HEK293 (cell line): ENCODE data around the gene UBE2F.

Source experiments
- GLI4 ChIP-seq: fragments of 450-650 bp; formaldehyde crosslinking; IDR thresholded peaks from 2 replicates; pipeline ENCODE4 v1.5.1; 2016; ENCODE audit warnings: missing biosample characterization, missing genetic modification characterization
- GLIS1 ChIP-seq: fragments of 450-650 bp; formaldehyde crosslinking; IDR thresholded peaks from 2 replicates; pipeline ENCODE4 v1.5.1; 2016; ENCODE audit warnings: missing biosample characterization, missing genetic modification characterization
- GLIS2 ChIP-seq: fragments of 450-650 bp; formaldehyde crosslinking; IDR thresholded peaks from 2 replicates; pipeline ENCODE4 v1.5.1; 2016; ENCODE audit warnings: missing biosample characterization, missing genetic modification characterization
- IKZF3 ChIP-seq: fragments of 450-650 bp; IDR thresholded peaks from 2 replicates; pipeline ENCODE4 v1.5.0; 2018; ENCODE audit warnings: missing biosample characterization, mild to moderate bottlenecking, missing genetic modification characterization, moderate library complexity
- KLF10 ChIP-seq: fragments of 450-650 bp; IDR thresholded peaks from 2 replicates; pipeline ENCODE4 v1.5.1; 2018; ENCODE audit warnings: missing biosample characterization, mild to moderate bottlenecking, missing genetic modification characterization
- SP2 ChIP-seq: fragments of 450-650 bp; formaldehyde crosslinking; IDR thresholded peaks from 2 replicates; pipeline ENCODE4 v1.5.1; 2016; ENCODE audit warnings: missing biosample characterization, missing genetic modification characterization
- SP7 ChIP-seq: fragments of 450-650 bp; formaldehyde crosslinking; IDR thresholded peaks from 2 replicates; pipeline ENCODE4 v1.5.1; 2016; ENCODE audit warnings: missing biosample characterization, missing genetic modification characterization
- YY2 ChIP-seq: fragments of 450-650 bp; formaldehyde crosslinking; IDR thresholded peaks from 2 replicates; pipeline ENCODE4 v1.5.1; 2016; ENCODE audit warnings: missing biosample characterization, missing genetic modification characterization
- ZBTB7A ChIP-seq: fragments of 450-650 bp; formaldehyde crosslinking; IDR thresholded peaks from 2 replicates; pipeline ENCODE4 v1.5.1; 2016; ENCODE audit warnings: low read depth, missing biosample characterization, missing genetic modification characterization
- ZBTB8A ChIP-seq: fragments of 450-650 bp; formaldehyde crosslinking; IDR thresholded peaks from 2 replicates; pipeline ENCODE4 v1.5.1; 2016; ENCODE audit warnings: missing biosample characterization, missing genetic modification characterization
- ZEB2 ChIP-seq: fragments of 450-650 bp; formaldehyde crosslinking; IDR thresholded peaks from 2 replicates; pipeline ENCODE4 v1.5.1; 2016; ENCODE audit warnings: missing biosample characterization, missing genetic modification characterization
- ZIC2 ChIP-seq: fragments of 450-650 bp; formaldehyde crosslinking; IDR thresholded peaks from 2 replicates; pipeline ENCODE4 v1.5.1; 2016; ENCODE audit warnings: missing biosample characterization, missing genetic modification characterization
- ZNF10 ChIP-seq: fragments of 450-650 bp; formaldehyde crosslinking; IDR thresholded peaks from 2 replicates; pipeline ENCODE4 v1.5.1; 2017; ENCODE audit warnings: missing biosample characterization, missing genetic modification characterization
- ZNF223 ChIP-seq: fragments of 450-650 bp; formaldehyde crosslinking; IDR thresholded peaks from 2 replicates; pipeline ENCODE4 v1.5.1; 2016; ENCODE audit warnings: missing biosample characterization, missing genetic modification characterization
- ZNF24 ChIP-seq: fragments of 450-650 bp; formaldehyde crosslinking; IDR thresholded peaks from 2 replicates; pipeline ENCODE4 v1.5.1; 2016; ENCODE audit warnings: missing biosample characterization, missing genetic modification characterization
- ZNF292 ChIP-seq: fragments of 450-650 bp; formaldehyde crosslinking; IDR thresholded peaks from 2 replicates; pipeline ENCODE4 v1.5.1; 2016; ENCODE audit warnings: low read depth, missing biosample characterization, missing genetic modification characterization, borderline replicate concordance
- ZNF341 ChIP-seq: fragments of 450-650 bp; formaldehyde crosslinking; IDR thresholded peaks from 2 replicates; pipeline ENCODE4; 2016; ENCODE audit warnings: low read depth, missing biosample characterization, missing genetic modification characterization
- ZNF629 ChIP-seq: fragments of 450-650 bp; formaldehyde crosslinking; IDR thresholded peaks from 2 replicates; pipeline ENCODE4 v1.5.1; 2017; ENCODE audit warnings: missing biosample characterization, missing genetic modification characterization
- ZNF664 ChIP-seq: fragments of 450-650 bp; formaldehyde crosslinking; IDR thresholded peaks from 2 replicates; pipeline ENCODE4 v1.5.1; 2016; ENCODE audit warnings: missing biosample characterization, missing genetic modification characterization
- ZNF670 ChIP-seq: fragments of 450-650 bp; formaldehyde crosslinking; IDR thresholded peaks from 2 replicates; pipeline ENCODE4 v1.5.1; 2016; ENCODE audit warnings: missing biosample characterization, missing genetic modification characterization, low read depth
- TF ChIP-seq, protein P1 (sequence below): fragments of 450-650 bp; formaldehyde crosslinking; conservative IDR thresholded peaks from 2 replicates; pipeline ENCODE4 v1.5.1; 2016; ENCODE audit warnings: low read depth, missing biosample characterization, missing genetic modification characterization
- TF ChIP-seq, protein P2 (sequence below): fragments of 450-650 bp; formaldehyde crosslinking; IDR thresholded peaks from 2 replicates; pipeline ENCODE4 v1.5.1; 2017; ENCODE audit warnings: missing biosample characterization, missing genetic modification characterization
- TF ChIP-seq, protein P3 (sequence below): fragments of 450-650 bp; formaldehyde crosslinking; IDR thresholded peaks from 2 replicates; pipeline ENCODE4 v1.5.1; 2017; ENCODE audit warnings: missing biosample characterization, missing genetic modification characterization
- TF ChIP-seq, protein P4 (sequence below): fragments of 450-650 bp; formaldehyde crosslinking; IDR thresholded peaks from 2 replicates; pipeline ENCODE4 v1.5.1; 2016; ENCODE audit warnings: missing biosample characterization, missing genetic modification characterization
- TF ChIP-seq, protein P5 (sequence below): fragments of 450-650 bp; formaldehyde crosslinking; conservative IDR thresholded peaks from 2 replicates; pipeline ENCODE4 v1.5.1; 2016; ENCODE audit warnings: low read depth, missing biosample characterization, missing genetic modification characterization

Gene UBE2F

DNA sequence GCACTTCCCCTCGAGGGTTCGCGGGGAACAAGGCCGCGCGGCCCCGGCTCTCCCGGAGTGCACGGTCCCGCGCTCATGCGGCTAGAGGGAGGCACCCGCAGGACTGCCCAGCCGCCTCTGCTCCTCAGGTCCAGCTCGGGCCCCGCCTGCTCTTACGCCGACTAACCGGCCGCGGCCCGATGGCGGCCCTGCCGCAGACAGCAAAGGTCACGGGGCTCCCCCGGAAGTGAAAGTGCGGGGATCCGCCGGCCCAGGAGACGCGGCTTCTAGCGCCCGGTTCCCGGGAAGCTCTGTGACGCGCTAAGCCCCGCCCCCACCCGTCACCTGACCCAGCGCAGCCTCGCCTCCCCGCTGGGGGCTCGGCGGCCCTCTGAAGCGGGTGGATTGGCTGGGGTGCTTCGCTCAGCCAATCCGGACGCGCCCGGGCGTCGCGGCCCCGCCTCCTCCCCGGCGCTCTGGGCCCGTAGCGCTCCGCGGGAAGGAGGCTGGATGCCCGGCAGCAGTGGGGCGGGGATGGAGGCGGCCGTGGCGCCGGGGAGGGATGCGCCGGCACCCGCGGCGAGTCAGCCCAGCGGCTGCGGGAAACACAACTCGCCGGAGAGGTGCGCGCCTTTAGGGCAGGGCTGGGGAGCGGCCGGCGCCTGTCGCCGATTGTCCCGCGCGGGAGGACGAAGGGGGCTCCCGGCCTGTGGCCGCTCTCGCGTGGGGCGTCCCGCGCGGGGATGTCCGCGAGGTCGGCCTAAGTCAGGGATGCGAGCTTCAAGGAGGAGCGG is 93.9 kb downstream of the UBE2F start, which contains the start of gene SCLY (continued):
- TF ChIP-seq, protein P1, sequence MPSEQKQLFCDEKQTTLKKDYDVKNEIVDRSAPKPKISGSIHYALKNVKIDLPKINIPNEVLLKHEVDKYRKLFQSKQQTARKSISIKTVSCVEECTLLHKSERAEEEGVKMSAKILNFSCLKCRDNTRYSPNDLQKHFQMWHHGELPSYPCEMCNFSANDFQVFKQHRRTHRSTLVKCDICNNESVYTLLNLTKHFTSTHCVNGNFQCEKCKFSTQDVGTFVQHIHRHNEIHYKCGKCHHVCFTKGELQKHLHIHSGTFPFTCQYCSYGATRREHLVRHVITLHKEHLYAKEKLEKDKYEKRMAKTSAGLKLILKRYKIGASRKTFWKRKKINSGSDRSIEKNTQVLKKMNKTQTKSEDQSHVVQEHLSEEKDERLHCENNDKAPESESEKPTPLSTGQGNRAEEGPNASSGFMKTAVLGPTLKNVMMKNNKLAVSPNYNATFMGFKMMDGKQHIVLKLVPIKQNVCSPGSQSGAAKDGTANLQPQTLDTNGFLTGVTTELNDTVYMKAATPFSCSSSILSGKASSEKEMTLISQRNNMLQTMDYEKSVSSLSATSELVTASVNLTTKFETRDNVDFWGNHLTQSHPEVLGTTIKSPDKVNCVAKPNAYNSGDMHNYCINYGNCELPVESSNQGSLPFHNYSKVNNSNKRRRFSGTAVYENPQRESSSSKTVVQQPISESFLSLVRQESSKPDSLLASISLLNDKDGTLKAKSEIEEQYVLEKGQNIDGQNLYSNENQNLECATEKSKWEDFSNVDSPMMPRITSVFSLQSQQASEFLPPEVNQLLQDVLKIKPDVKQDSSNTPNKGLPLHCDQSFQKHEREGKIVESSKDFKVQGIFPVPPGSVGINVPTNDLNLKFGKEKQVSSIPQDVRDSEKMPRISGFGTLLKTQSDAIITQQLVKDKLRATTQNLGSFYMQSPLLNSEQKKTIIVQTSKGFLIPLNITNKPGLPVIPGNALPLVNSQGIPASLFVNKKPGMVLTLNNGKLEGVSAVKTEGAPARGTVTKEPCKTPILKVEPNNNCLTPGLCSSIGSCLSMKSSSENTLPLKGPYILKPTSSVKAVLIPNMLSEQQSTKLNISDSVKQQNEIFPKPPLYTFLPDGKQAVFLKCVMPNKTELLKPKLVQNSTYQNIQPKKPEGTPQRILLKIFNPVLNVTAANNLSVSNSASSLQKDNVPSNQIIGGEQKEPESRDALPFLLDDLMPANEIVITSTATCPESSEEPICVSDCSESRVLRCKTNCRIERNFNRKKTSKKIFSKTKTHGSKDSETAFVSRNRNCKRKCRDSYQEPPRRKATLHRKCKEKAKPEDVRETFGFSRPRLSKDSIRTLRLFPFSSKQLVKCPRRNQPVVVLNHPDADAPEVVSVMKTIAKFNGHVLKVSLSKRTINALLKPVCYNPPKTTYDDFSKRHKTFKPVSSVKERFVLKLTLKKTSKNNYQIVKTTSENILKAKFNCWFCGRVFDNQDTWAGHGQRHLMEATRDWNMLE (tag by site-specific recombination): peak; percentile 95
- TF ChIP-seq, protein P2, sequence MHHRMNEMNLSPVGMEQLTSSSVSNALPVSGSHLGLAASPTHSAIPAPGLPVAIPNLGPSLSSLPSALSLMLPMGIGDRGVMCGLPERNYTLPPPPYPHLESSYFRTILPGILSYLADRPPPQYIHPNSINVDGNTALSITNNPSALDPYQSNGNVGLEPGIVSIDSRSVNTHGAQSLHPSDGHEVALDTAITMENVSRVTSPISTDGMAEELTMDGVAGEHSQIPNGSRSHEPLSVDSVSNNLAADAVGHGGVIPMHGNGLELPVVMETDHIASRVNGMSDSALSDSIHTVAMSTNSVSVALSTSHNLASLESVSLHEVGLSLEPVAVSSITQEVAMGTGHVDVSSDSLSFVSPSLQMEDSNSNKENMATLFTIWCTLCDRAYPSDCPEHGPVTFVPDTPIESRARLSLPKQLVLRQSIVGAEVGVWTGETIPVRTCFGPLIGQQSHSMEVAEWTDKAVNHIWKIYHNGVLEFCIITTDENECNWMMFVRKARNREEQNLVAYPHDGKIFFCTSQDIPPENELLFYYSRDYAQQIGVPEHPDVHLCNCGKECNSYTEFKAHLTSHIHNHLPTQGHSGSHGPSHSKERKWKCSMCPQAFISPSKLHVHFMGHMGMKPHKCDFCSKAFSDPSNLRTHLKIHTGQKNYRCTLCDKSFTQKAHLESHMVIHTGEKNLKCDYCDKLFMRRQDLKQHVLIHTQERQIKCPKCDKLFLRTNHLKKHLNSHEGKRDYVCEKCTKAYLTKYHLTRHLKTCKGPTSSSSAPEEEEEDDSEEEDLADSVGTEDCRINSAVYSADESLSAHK (tag by site-specific recombination): no peak
- TF ChIP-seq ZBTB8A: peak; percentile 67
- peak; percentile 92 for TF ChIP-seq SP2 (tag by site-specific recombination)
- TF ChIP-seq ZNF24 (tag by site-specific recombination): 0 out of 2 replicates have a peak, but pooled peaks have one; percentile 37
- TF ChIP-seq ZNF341 (tag by site-specific recombination): peak; percentile 51
- TF ChIP-seq, protein P3, sequence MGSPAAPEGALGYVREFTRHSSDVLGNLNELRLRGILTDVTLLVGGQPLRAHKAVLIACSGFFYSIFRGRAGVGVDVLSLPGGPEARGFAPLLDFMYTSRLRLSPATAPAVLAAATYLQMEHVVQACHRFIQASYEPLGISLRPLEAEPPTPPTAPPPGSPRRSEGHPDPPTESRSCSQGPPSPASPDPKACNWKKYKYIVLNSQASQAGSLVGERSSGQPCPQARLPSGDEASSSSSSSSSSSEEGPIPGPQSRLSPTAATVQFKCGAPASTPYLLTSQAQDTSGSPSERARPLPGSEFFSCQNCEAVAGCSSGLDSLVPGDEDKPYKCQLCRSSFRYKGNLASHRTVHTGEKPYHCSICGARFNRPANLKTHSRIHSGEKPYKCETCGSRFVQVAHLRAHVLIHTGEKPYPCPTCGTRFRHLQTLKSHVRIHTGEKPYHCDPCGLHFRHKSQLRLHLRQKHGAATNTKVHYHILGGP (tag by site-specific recombination): no peak
- TF ChIP-seq ZNF629: peak; percentile 71
- peak; percentile 80 for TF ChIP-seq YY2 (tag by site-specific recombination)
- peak; percentile 76 for TF ChIP-seq GLIS2
- TF ChIP-seq ZNF292 (tag by site-specific recombination): no peak
- no peak for TF ChIP-seq ZNF664 (tag by site-specific recombination)
- peak; percentile 51 for TF ChIP-seq SP7 (tag by site-specific recombination)
- 0 out of 2 replicates have a peak, but pooled peaks have one; percentile 52 for TF ChIP-seq GLI4 (tag by site-specific recombination)
- TF ChIP-seq, protein P4, sequence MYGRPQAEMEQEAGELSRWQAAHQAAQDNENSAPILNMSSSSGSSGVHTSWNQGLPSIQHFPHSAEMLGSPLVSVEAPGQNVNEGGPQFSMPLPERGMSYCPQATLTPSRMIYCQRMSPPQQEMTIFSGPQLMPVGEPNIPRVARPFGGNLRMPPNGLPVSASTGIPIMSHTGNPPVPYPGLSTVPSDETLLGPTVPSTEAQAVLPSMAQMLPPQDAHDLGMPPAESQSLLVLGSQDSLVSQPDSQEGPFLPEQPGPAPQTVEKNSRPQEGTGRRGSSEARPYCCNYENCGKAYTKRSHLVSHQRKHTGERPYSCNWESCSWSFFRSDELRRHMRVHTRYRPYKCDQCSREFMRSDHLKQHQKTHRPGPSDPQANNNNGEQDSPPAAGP (tag by site-specific recombination): no peak
- TF ChIP-seq KLF10 (tag by site-specific recombination): peak; percentile 98
- TF ChIP-seq ZIC2: peak; percentile 48
- TF ChIP-seq GLIS1 (tag by site-specific recombination): peak; percentile 52
- TF ChIP-seq ZNF10 (tag by site-specific recombination): peak; percentile 19; the same call in 1 of the 2 replicates
- no peak for TF ChIP-seq ZNF670 (tag by site-specific recombination)
- TF ChIP-seq ZBTB7A (tag by site-specific recombination): no peak
- TF ChIP-seq ZEB2 (tag by site-specific recombination): peak; percentile 85
- TF ChIP-seq IKZF3: 0 out of 2 replicates have a peak, but pooled peaks have one; percentile 37
- TF ChIP-seq, protein P5, sequence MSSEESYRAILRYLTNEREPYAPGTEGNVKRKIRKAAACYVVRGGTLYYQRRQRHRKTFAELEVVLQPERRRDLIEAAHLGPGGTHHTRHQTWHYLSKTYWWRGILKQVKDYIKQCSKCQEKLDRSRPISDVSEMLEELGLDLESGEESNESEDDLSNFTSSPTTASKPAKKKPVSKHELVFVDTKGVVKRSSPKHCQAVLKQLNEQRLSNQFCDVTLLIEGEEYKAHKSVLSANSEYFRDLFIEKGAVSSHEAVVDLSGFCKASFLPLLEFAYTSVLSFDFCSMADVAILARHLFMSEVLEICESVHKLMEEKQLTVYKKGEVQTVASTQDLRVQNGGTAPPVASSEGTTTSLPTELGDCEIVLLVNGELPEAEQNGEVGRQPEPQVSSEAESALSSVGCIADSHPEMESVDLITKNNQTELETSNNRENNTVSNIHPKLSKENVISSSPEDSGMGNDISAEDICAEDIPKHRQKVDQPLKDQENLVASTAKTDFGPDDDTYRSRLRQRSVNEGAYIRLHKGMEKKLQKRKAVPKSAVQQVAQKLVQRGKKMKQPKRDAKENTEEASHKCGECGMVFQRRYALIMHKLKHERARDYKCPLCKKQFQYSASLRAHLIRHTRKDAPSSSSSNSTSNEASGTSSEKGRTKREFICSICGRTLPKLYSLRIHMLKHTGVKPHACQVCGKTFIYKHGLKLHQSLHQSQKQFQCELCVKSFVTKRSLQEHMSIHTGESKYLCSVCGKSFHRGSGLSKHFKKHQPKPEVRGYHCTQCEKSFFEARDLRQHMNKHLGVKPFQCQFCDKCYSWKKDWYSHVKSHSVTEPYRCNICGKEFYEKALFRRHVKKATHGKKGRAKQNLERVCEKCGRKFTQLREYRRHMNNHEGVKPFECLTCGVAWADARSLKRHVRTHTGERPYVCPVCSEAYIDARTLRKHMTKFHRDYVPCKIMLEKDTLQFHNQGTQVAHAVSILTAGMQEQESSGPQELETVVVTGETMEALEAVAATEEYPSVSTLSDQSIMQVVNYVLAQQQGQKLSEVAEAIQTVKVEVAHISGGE (tag by site-specific recombination): peak; percentile 91
- TF ChIP-seq ZNF223 (tag by site-specific recombination): no peak
